ENCODE measurements around the gene ERICH2. TPM values are rescaled to one million over a fixed set of nuclear protein-coding genes. Genes with fewer than 3 reads are reported as not detected.

The ERICH2 gene
- total RNA-seq, 1 experiment from 2014 or later: 7.2 TPM

GRCh38 chr2:170823088-170823897 is 53.1 kb downstream of the ERICH2 start:
- CTCF ChIA-PET: interaction anchor here (2.3 to 2.5 kb wide), 2 partner anchors 7 to 414 kb away, joined by 8 to 20 read pairs; partner anchors contain the start of gene GAD1
- Mint-ChIP-seq H3K4me1 (ENCODE audit: insufficient read depth, unreplicated experiment) (peaks cover 6% of the 10 kb centered on the region), H3K27ac (ENCODE audit: low read depth, unreplicated experiment) (no peak overlapping the region), H3K9me3 (ENCODE audit: unreplicated experiment) (no peaks in the 10 kb centered on the region), H3K4me3 (ENCODE audit: unreplicated experiment) (no peak overlapping the region), H3K27me3 (ENCODE audit: insufficient read depth, unreplicated experiment) (peaks cover 81% of the 10 kb centered on the region), H3K36me3 (ENCODE audit: insufficient read depth, unreplicated experiment) (peaks cover 7% of the 10 kb centered on the region)
- no peak for TF ChIP-seq CTCF (IDR thresholded peaks at IDR 0.05; ENCODE audit: unreplicated experiment)
- no peak for DNase-seq (ENCODE audit: unreplicated experiment)
- BruUV-seq (replicated peaks): no TSS peak
- POLR2A ChIA-PET: interaction anchor here (0.7 kb wide), 1 partner anchor 12 kb away, joined by 4 read pairs; no protein-coding TSS in a partner anchor
- intact Hi-C loops (cut with micrococcal nuclease): no loop called here

GRCh38 chr2:170823898-170824215 is 53.7 kb downstream of the ERICH2 start:
- intact Hi-C loops (cut with micrococcal nuclease): no loop called here
- BruUV-seq (replicated peaks): no TSS peak
- ChIA-PET POLR2A (no interaction called here), CTCF (interaction anchor here (2.3 to 2.5 kb wide), 2 partner anchors 8 to 415 kb away, joined by 8 to 20 read pairs; partner anchors contain the start of gene GAD1)
- Mint-ChIP-seq H3K27ac (ENCODE audit: low read depth, unreplicated experiment) (no peak overlapping the region), H3K4me3 (ENCODE audit: unreplicated experiment) (no peak overlapping the region), H3K4me1 (ENCODE audit: insufficient read depth, unreplicated experiment) (peaks cover 6% of the 10 kb centered on the region), H3K9me3 (ENCODE audit: unreplicated experiment) (no peaks in the 10 kb centered on the region), H3K27me3 (ENCODE audit: insufficient read depth, unreplicated experiment) (peaks cover 81% of the 10 kb centered on the region), H3K36me3 (ENCODE audit: insufficient read depth, unreplicated experiment) (peaks cover 7% of the 10 kb centered on the region)
- TF ChIP-seq CTCF (IDR thresholded peaks at IDR 0.05; ENCODE audit: unreplicated experiment): no peak
- DNase-seq (ENCODE audit: unreplicated experiment): no peak

- BruUV-seq (replicated peaks): no TSS peak
- Mint-ChIP-seq H3K4me1 (ENCODE audit: insufficient read depth, unreplicated experiment) (peaks cover 6% of the 10 kb centered on the region), H3K4me3 (ENCODE audit: unreplicated experiment) (no peak overlapping the region), H3K36me3 (ENCODE audit: insufficient read depth, unreplicated experiment) (peaks cover 7% of the 10 kb centered on the region), H3K27me3 (ENCODE audit: insufficient read depth, unreplicated experiment) (peaks cover 83% of the 10 kb centered on the region), H3K27ac (ENCODE audit: low read depth, unreplicated experiment) (no peak overlapping the region), H3K9me3 (ENCODE audit: unreplicated experiment) (no peaks in the 10 kb centered on the region)
- CTCF ChIA-PET: interaction anchor here (0.6 to 2.5 kb wide), 6 partner anchors 9 to 454 kb away, joined by 3 to 20 read pairs (median 3); partner anchors contain the start of gene GAD1
- intact Hi-C loops (cut with micrococcal nuclease): no loop called here
- no peak for TF ChIP-seq CTCF (IDR thresholded peaks at IDR 0.05; ENCODE audit: unreplicated experiment)
- POLR2A ChIA-PET: interaction anchor here (0.7 kb wide), 1 partner anchor 49 kb away, joined by 3 read pairs; no protein-coding TSS in a partner anchor
- no peak for DNase-seq (ENCODE audit: unreplicated experiment)
These were observed 54.4 kb downstream of the ERICH2 start for GRCh38 chr2:170824526-170825015.

GRCh38 chr2:170827841-170828532 is 57.8 kb downstream of the ERICH2 start:
- no peak for DNase-seq (ENCODE audit: unreplicated experiment)
- Mint-ChIP-seq H3K27me3 (ENCODE audit: insufficient read depth, unreplicated experiment) (peaks cover 53% of the 10 kb centered on the region), H3K4me3 (ENCODE audit: unreplicated experiment) (no peak overlapping the region), H3K27ac (ENCODE audit: low read depth, unreplicated experiment) (no peak overlapping the region), H3K9me3 (ENCODE audit: unreplicated experiment) (no peaks in the 10 kb centered on the region), H3K4me1 (ENCODE audit: insufficient read depth, unreplicated experiment) (no peaks in the 10 kb centered on the region), H3K36me3 (ENCODE audit: insufficient read depth, unreplicated experiment) (peaks cover 6% of the 10 kb centered on the region)
- TF ChIP-seq CTCF (IDR thresholded peaks at IDR 0.05; ENCODE audit: unreplicated experiment): no peak
- no TSS peak for BruUV-seq (replicated peaks)
- POLR2A ChIA-PET: no interaction called here
- CTCF ChIA-PET: interaction anchor here (0.5 to 1.1 kb wide), 2 partner anchors 12 to 45 kb away, joined by 3 read pairs; no protein-coding TSS in a partner anchor
- intact Hi-C loops (cut with micrococcal nuclease): no loop called here

Measured in MCF 10A (cell line).